ENCODE data around the gene RIT2. TPM values are rescaled to one million over a fixed set of nuclear protein-coding genes. Genes with fewer than 3 reads are reported as not detected.

Gene RIT2
- total RNA-seq, 1 experiment from 2014 or later, result not detected

- Histone ChIP-seq H3K9me3 (no peaks in the 10 kb centered on the region), H3K27me3 (replicated peaks; ENCODE audit: control insufficient read depth, insufficient read depth, low read length) (no peaks in the 10 kb centered on the region), H3K36me3 (ENCODE audit: control insufficient read depth, insufficient read depth, low read length) (no peaks in the 10 kb centered on the region), H3K4me3 (ENCODE audit: low read depth, low read length) (no peak overlapping the region), H3K4me1 (no peaks in the 10 kb centered on the region)
- Mint-ChIP-seq H3K4me3 (ENCODE audit: unreplicated experiment) (no peak overlapping the region), H3K4me1 (ENCODE audit: low read depth, unreplicated experiment) (no peaks in the 10 kb centered on the region), H3K27ac (ENCODE audit: unreplicated experiment) (no peak overlapping the region), H3K27me3 (ENCODE audit: insufficient read depth, unreplicated experiment) (no peaks in the 10 kb centered on the region), H3K9me3 (ENCODE audit: unreplicated experiment) (no peaks in the 10 kb centered on the region), H3K36me3 (ENCODE audit: insufficient read depth, unreplicated experiment) (no peaks in the 10 kb centered on the region)
- BruUV-seq (replicated peaks), result no TSS peak
- TF ChIP-seq CTCF (IDR thresholded peaks at IDR 0.05; ENCODE audit: insufficient read depth in 1 of 2, low read depth in 1 of 2, low read length in 1 of 2, severe bottlenecking in 1 of 2, unreplicated experiment in 1 of 2), result no peak
- intact Hi-C loops (cut with micrococcal nuclease; ENCODE audit: unreplicated experiment), result no loop called here
- ChIA-PET POLR2A (no interaction called here), CTCF (no interaction called here)
- no peak for DNase-seq
Measured at GRCh38 chr18:42961298-42961697, 154.2 kb downstream of the RIT2 start.

DNA sequence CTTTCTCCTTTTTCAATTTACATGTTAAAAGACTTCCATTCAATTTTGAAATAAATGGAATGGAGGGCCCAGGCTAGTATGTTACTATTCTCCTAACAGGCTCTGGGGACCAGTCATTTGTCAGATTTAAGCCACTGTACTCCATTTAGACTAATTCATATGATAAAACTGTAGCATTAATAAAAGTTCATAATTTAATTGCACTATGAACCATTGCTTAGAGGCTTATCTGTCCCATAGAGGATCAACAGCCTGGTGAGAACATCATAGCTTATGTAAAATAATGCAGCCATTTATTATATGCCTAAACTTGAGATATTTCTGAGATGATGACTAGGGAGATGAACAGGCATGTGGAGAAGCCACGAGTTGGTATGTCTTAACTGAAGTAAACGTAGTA is 156.0 kb downstream of the RIT2 start:
- Mint-ChIP-seq H3K4me1 (ENCODE audit: low read depth, unreplicated experiment) (no peaks in the 10 kb centered on the region), H3K4me3 (ENCODE audit: unreplicated experiment) (no peak overlapping the region), H3K36me3 (ENCODE audit: insufficient read depth, unreplicated experiment) (no peaks in the 10 kb centered on the region), H3K27me3 (ENCODE audit: insufficient read depth, unreplicated experiment) (no peaks in the 10 kb centered on the region), H3K9me3 (ENCODE audit: unreplicated experiment) (no peaks in the 10 kb centered on the region), H3K27ac (ENCODE audit: unreplicated experiment) (no peak overlapping the region)
- ChIA-PET CTCF (no interaction called here), POLR2A (no interaction called here)
- Histone ChIP-seq H3K4me3 (ENCODE audit: low read depth, low read length) (no peak overlapping the region), H3K4me1 (no peaks in the 10 kb centered on the region), H3K27me3 (replicated peaks; ENCODE audit: control insufficient read depth, insufficient read depth, low read length) (no peaks in the 10 kb centered on the region), H3K36me3 (ENCODE audit: control insufficient read depth, insufficient read depth, low read length) (no peaks in the 10 kb centered on the region), H3K9me3 (no peaks in the 10 kb centered on the region)
- no peak for DNase-seq
- no TSS peak for BruUV-seq (replicated peaks)
- intact Hi-C loops (cut with micrococcal nuclease; ENCODE audit: unreplicated experiment), result no loop called here
- TF ChIP-seq CTCF (IDR thresholded peaks at IDR 0.05; ENCODE audit: insufficient read depth in 1 of 2, low read depth in 1 of 2, low read length in 1 of 2, severe bottlenecking in 1 of 2, unreplicated experiment in 1 of 2), result no peak

- Histone ChIP-seq H3K36me3 (ENCODE audit: control insufficient read depth, insufficient read depth, low read length) (no peaks in the 10 kb centered on the region), H3K4me1 (no peaks in the 10 kb centered on the region), H3K9me3 (no peaks in the 10 kb centered on the region), H3K27me3 (replicated peaks; ENCODE audit: control insufficient read depth, insufficient read depth, low read length) (no peaks in the 10 kb centered on the region), H3K4me3 (ENCODE audit: low read depth, low read length) (no peak overlapping the region)
- intact Hi-C loops (cut with micrococcal nuclease; ENCODE audit: unreplicated experiment), result no loop called here
- POLR2A ChIA-PET, result no interaction called here
- Mint-ChIP-seq H3K27ac (ENCODE audit: unreplicated experiment) (no peak overlapping the region), H3K27me3 (ENCODE audit: insufficient read depth, unreplicated experiment) (no peaks in the 10 kb centered on the region), H3K9me3 (ENCODE audit: unreplicated experiment) (no peaks in the 10 kb centered on the region), H3K4me1 (ENCODE audit: low read depth, unreplicated experiment) (no peaks in the 10 kb centered on the region), H3K4me3 (ENCODE audit: unreplicated experiment) (no peak overlapping the region), H3K36me3 (ENCODE audit: insufficient read depth, unreplicated experiment) (no peaks in the 10 kb centered on the region)
- TF ChIP-seq CTCF (IDR thresholded peaks at IDR 0.05; ENCODE audit: insufficient read depth in 1 of 2, low read depth in 1 of 2, low read length in 1 of 2, severe bottlenecking in 1 of 2, unreplicated experiment in 1 of 2), result no peak
- DNase-seq, result no peak
- CTCF ChIA-PET, result no interaction called here
- no TSS peak for BruUV-seq (replicated peaks)
Measured at GRCh38 chr18:42958353-42958752, 157.1 kb downstream of the RIT2 start.
